HG02981 (cell line): ENCODE data around the gene DEFB115.
"Not testable (repeated sequence)": the region's sequence is repeated elsewhere in the genome, so short reads cannot be mapped to it uniquely, and the experiment has no call there.

Experiments
- ATAC-seq: cut with Tn5 transposase; IDR thresholded peaks from one replicate; pipeline ENCODE4 v1.9.1; 2021; ENCODE audit warnings: mild to moderate bottlenecking, moderate library complexity; ENCODE audit not compliant: unreplicated experiment

DEFB115 gene, protein sequence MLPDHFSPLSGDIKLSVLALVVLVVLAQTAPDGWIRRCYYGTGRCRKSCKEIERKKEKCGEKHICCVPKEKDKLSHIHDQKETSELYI

DNA sequence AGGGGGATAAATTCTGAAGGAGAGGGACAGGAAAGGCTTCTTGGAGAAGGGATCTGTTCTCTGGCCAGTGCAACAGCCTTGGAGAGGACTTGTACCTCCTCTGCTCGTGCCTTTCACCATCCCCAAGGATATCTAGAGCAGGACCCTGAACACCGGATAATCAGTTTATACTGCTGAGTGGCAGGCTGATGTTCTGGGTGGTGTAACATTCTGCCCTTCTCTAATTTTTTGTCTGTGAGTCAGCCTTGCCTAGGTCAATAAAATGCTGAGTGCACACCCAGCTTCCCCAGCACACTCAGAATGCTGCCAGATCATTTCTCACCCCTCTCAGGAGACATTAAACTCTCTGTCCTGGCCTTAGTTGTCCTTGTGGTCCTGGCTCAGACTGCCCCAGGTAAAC lies at the start of gene DEFB115:
DEFB115 (plus strand) TSS at position 301 of the 400 bp plus-strand sequence; CDS start at position 301, 0 bp downstream.
- no peak for ATAC-seq

DNA sequence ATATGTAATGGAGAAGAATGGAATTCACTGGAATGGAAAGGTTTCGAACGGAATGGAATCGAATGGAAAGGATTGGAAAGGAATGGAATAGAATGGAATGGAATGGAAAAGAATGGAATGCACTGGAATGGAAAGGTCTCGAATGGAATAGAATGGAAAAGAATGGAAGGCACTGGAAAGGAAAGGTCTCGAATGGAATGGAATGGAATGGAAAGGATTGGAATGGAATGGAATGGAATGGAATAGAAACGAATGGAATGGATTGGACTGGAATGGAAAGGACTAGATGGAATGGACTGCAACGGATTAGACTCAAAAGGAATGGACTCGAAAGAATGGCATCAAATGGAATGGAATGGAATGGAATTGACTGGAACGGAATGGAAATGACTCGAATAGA lies 20.5 kb upstream of the DEFB115 start:
- ATAC-seq: no peak

DNA sequence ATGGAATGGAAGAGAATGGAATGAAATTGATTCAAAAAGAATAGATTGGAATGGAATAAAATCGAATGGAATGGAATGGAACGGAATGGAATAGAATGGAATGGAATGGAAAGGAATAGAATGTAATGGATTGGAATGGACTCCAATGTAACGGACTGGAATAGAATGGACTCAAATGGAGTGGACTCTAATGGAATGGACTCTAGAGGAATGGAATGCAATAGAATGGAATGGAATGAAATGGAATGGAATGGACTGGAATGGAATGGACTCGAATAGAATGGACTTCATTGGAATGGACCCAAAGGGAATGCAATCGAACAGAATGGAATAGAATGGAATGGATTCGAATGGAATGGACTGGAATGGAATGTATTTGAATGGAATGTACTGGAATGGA lies 19.7 kb upstream of the DEFB115 start:
- no peak for ATAC-seq

DNA sequence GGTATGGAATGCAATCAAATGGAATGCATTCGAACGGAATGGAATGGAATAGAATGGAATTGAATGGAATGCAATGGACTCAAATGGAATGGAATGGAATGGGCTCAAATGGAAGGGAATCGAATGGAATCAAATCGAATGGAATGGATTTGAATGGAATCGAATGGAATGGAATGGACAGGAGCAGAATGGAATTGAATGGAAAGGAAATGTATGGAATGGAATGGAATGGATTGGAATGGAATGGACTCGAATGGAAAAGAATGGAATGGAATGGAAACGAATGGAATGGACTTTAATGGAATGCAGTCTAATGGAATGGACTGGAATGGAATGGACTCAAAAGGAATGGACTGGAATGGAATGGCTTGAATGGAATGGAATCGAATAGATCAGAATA lies 18.3 kb upstream of the DEFB115 start:
- ATAC-seq: no peak

DNA sequence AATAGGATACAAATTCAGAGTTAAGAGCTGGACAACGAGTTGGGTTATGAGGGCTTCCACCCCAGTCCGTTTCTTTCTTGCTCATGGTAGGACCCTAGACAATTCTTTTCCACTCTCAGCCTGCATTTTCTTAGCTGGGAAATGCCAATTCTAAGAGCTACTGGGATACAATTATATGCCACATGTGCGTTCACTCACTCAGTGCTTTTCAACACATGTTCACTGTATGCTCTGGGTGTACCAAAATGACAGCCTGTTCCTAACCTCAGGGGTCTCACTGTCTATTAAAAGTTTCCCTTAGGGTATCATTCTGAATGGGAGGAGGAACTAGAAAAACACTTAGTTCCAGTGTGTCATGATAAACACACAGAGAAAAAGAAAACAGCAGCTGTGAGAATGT lies 505 bp upstream of the DEFB115 start:
- ATAC-seq: no peak

DNA sequence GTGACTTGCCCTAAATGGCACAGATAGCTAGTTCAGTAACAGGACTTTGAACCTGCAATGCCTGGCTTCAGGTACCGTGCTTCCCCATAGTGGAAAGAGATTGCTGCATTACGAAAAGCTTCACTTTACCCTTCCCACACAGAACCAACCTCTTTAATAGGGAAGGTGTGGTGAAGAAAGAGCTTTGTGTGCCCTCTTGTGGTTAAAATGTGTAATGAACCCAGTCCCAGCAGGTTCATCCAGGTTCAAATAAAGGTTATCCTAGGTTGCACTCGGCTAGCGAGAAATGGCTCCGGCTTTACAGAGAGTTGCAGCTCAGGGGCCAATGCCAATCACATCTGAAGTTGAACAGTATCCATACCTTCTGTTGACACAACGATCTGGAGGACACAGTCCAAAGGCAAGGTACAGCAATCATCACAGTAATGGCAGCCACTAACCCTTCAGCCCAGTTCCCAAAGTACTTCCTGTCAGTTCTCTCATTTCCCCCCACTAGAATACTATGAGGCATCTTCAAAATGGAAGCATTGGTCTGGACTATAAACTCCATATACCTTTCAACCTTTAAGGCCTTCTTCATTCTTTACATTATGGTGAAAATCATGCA lies 3.0 kb downstream of the DEFB115 start:
- ATAC-seq: no peak

DNA sequence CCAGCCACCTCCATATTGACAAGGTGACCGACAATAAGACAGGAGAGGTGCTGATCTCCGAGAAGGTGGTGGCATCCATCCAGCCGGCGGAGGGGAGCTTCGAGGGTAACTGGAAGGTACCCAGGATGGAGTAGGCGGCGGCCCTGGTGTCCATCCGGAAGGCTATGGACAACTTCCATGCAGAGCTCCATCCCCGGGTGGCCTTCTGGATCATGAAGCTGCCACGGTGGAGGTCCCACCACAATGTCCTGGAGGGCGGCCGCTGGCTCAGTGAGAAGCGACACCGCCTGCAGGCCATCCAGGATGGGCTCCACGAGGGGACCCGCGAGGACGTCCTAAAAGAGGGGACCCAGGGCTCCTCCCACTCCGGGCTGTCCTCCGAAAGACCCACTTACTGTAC lies 17.0 kb downstream of the DEFB115 start:
- no peak for ATAC-seq

DNA sequence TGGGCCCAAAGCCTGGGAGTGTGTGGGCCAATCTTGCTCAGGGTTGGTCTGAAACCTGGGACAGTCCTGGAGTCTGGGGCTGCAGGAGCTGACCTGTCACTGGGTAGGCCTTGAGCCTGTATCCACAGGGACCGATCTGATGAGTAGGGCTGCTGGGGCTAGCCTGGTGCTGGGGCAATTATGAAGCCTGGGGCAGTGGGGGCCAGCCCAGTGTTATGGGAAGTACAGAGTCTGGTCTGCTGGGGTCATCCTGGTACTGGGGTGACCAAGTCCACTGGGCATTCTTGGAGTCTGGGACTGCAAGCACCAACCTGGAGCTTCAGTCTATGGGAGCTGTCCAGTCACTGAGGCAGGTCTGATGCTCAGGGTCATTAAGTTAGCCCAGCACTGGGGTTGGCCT lies 20.7 kb downstream of the DEFB115 start:
- ATAC-seq: no peak

DNA sequence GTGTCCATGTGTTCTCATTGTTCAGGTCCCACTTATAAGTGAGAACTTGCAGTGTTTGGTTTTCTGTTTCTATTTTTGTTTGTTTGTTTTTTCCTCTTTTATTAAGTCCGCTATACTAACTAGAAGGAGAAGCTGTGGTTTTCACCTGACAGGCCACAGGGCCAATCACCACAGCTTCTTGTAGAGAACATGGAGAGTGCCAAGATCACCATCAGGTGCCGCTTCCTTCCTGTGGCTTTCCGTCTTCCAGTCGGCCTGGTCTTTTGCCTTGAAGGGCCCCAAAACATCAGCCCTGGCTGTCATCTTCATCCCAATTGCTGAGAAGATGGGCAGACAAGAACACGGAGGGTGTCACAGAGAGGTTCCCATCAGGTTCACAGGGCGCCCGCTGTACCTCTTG lies 27.5 kb downstream of the DEFB115 start:
- not testable (repeated sequence) for ATAC-seq

DNA sequence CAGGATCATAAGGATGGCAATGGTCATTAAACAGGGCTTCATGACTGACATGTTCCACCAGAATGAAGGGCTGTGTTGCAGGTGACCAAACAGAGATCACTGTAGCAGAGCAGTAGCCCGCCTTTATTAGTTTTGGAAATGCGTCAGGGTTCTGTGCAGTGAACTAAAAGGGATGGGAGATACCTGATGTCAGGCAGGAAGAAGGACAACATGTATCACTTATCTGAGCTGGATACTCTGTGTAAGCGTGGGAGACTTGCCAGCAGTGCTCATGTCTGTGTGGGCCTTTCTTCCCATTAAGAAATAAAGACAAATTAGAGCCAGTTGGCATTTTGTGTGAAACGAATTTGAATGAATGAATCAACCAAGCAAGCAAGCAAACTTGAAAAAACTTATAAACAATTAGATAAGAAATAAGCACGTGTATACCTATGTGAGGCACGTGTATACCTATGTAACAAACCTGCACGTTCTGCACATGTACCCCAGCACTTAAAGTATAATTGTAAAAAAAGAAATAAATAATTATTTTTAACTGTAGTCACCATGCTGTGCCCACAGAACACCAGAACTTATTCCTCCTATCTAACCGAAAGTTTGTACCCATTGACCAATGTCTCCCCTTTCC lies 51.2 kb downstream of the DEFB115 start, which contains the start of gene DEFB116:
DEFB116 (minus strand) TSS at position 51 of the 628 bp plus-strand sequence; CDS start at position 51, 0 bp downstream.
- no peak for ATAC-seq
